Upper lobe of left lung (tissue), 4 donors: Measurements from ENCODE around the gene GNB1L.

Experiments
- POLR2A ChIP-seq, 4 donors: fragments of 450-650 bp; IDR thresholded peaks; one replicate each; pipeline ENCODE4 v1.5.1; 2016 to 2017; ENCODE audit warnings: antibody characterized with exemption in 4 of 4, mild to moderate bottlenecking in 2 of 4
- POLR2AphosphoS5 ChIP-seq, 2 donors: sonication (generic); formaldehyde crosslinking; IDR thresholded peaks; one replicate each; pipeline ENCODE4 v1.5.1; 2017; ENCODE audit warnings: antibody characterized with exemption in 2 of 2
- TF ChIP-seq, protein P1 (sequence below), 6 experiments: fragments of 450-650 bp in 4 of 6; fragments of 200-600 bp in 2 of 6; sonication (generic) in 2 of 6; IDR thresholded peaks; one replicate each; pipeline ENCODE4 v1.5.1; 2016 to 2019; ENCODE audit warnings: antibody characterized with exemption in 6 of 6

DNA sequence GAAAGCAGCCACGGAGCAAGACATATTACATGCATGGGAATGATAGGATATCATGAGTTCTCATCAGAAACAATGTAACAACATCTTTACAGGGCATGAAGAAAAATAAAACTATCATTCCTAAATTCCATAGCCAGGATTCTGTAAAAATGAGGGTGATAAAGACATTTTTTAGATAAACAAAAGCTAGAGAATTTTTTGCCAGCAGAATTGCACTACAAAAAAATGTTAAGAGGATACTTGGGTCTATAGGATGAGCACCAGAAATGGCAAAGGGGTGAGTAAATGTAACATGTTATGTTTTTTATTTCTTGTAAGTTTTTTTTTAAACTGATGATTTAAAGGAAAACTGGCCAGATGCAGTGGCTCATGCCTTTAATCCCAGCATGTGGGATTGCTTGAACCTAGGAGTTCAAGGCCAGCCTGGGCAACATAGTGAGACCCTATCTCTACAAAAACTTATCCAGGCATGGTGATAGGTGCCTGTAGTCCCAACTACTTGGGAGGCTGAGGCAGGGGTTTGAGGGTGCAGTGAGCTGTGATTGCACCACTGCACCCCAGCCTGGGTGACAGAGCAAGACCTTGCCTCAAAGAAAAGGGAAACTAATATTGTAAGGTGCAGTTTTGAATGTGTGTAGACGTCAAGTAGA is 60.9 kb downstream of the GNB1L start:
- TF ChIP-seq, protein P1, sequence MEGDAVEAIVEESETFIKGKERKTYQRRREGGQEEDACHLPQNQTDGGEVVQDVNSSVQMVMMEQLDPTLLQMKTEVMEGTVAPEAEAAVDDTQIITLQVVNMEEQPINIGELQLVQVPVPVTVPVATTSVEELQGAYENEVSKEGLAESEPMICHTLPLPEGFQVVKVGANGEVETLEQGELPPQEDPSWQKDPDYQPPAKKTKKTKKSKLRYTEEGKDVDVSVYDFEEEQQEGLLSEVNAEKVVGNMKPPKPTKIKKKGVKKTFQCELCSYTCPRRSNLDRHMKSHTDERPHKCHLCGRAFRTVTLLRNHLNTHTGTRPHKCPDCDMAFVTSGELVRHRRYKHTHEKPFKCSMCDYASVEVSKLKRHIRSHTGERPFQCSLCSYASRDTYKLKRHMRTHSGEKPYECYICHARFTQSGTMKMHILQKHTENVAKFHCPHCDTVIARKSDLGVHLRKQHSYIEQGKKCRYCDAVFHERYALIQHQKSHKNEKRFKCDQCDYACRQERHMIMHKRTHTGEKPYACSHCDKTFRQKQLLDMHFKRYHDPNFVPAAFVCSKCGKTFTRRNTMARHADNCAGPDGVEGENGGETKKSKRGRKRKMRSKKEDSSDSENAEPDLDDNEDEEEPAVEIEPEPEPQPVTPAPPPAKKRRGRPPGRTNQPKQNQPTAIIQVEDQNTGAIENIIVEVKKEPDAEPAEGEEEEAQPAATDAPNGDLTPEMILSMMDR (IDR thresholded peaks at IDR 0.05), result no peak
- TF ChIP-seq POLR2A (IDR thresholded peaks at IDR 0.05) (no peak), POLR2AphosphoS5 (IDR thresholded peaks at IDR 0.05) (no peak)
